OCI-LY3 (cell line): Measurements from ENCODE around the gene RNF186.

Source experiments
- H2AFZ ChIP-seq: fragments of 200-600, 300-600 bp; shearing (Covaris generic); 2 replicates; pipeline ENCODE4 v1.6.0; 2014; ENCODE audit warnings: antibody characterized with exemption, low read depth, low read length
- H3K27ac ChIP-seq: fragments of 200-600, 300-600 bp; sonication (generic); 2 replicates; pipeline ENCODE4 v1.5.1; 2014; ENCODE audit warnings: mild to moderate bottlenecking, low read length, moderate library complexity, mixed read lengths
- H3K27me3 ChIP-seq: fragments of 200-600, 300-600 bp; sonication (generic); 2 replicates; pipeline ENCODE4 v1.6.1; 2014; ENCODE audit warnings: low read depth, low read length, mixed read lengths
- H3K36me3 ChIP-seq: fragments of 200-600, 300-600 bp; sonication (generic); replicated peaks from 2 replicates; pipeline ENCODE3; 2014; ENCODE audit warnings: low read depth, low read length, mixed read lengths
- H3K4me1 ChIP-seq: fragments of 300-600, 200-600 bp; sonication (generic); 2 replicates; pipeline ENCODE4 v1.6.1; 2014; ENCODE audit warnings: low read length, mixed read lengths
- H3K4me2 ChIP-seq: fragments of 200-600, 300-600 bp; sonication (generic); 2 replicates; pipeline ENCODE4 v1.6.1; 2014; ENCODE audit warnings: low read length, mixed read lengths
- H3K4me3 ChIP-seq: fragments of 300-600, 200-600 bp; sonication (generic); 2 replicates; pipeline ENCODE4 v1.5.1; 2014; ENCODE audit warnings: antibody characterized with exemption, mild to moderate bottlenecking, low read length, moderate library complexity
- H3K79me2 ChIP-seq: fragments of 300-600, 200-600 bp; shearing (Covaris generic); 2 replicates; pipeline ENCODE4 v1.6.1; 2014; ENCODE audit warnings: mild to moderate bottlenecking, low read length, mixed read lengths
- H3K9ac ChIP-seq: fragments of 300-600, 200-600 bp; shearing (Covaris generic); 2 replicates; pipeline ENCODE4 v1.6.0; 2014; ENCODE audit warnings: mild to moderate bottlenecking, low read length, moderate library complexity
- H3K9me3 ChIP-seq: fragments of 200-600, 300-600 bp; shearing (Covaris generic); 2 replicates; pipeline ENCODE4 v1.6.1; 2014; ENCODE audit warnings: low read length, mixed read lengths; ENCODE audit not compliant: insufficient read depth
- H4K20me1 ChIP-seq: fragments of 200-600, 300-600 bp; sonication (generic); 2 replicates; pipeline ENCODE4 v1.6.1; 2016; ENCODE audit warnings: low read length, mixed read lengths; ENCODE audit not compliant: insufficient read depth
- CTCF ChIP-seq: fragments of 200-600, 300-600 bp; sonication (generic); IDR thresholded peaks from 2 replicates; pipeline ENCODE4 v1.5.1; 2014; ENCODE audit warnings: antibody characterized with exemption, low read length, low read depth
- EZH2phosphoT487 ChIP-seq: fragments of 200-600 bp; shearing (Covaris generic); IDR thresholded peaks from 2 replicates; pipeline ENCODE4 v1.6.1; 2018; ENCODE audit warnings: antibody characterized with exemption, mixed run types, low read depth

RNF186 gene

GRCh38 chr1:19845555-19845954, 30.5 kb upstream of the RNF186 start:
- Histone ChIP-seq H3K4me1 (no peaks in the 10 kb centered on the region), H3K79me2 (no peaks in the 10 kb centered on the region), H3K4me2 (no peak overlapping the region), H2AFZ (no peak overlapping the region), H3K9me3 (no peaks in the 10 kb centered on the region), H4K20me1 (no peaks in the 10 kb centered on the region), H3K4me3 (no peak overlapping the region), H3K27me3 (no peaks in the 10 kb centered on the region), H3K36me3 (no peaks in the 10 kb centered on the region), H3K27ac (no peak overlapping the region), H3K9ac (no peak overlapping the region)
- TF ChIP-seq CTCF (no peak), EZH2phosphoT487 (no peak)

- H4K20me1 ChIP-seq = no peaks in the 10 kb centered on the region
- no peak for TF ChIP-seq CTCF
- TF ChIP-seq EZH2phosphoT487 = no peak
- H2AFZ ChIP-seq = no peak overlapping the region
- no peak overlapping the region for H3K4me2 ChIP-seq
- no peaks in the 10 kb centered on the region for H3K79me2 ChIP-seq
- no peaks in the 10 kb centered on the region for H3K4me1 ChIP-seq
- no peaks in the 10 kb centered on the region for H3K27me3 ChIP-seq
- H3K4me3 ChIP-seq = no peak overlapping the region
- no peak overlapping the region for H3K9ac ChIP-seq
- no peaks in the 10 kb centered on the region for H3K9me3 ChIP-seq
- no peaks in the 10 kb centered on the region for H3K36me3 ChIP-seq
- no peak overlapping the region for H3K27ac ChIP-seq
These were observed 29.8 kb upstream of the RNF186 start for GRCh38 chr1:19844731-19845495.

GRCh38 chr1:19840228-19840627, 25.1 kb upstream of the RNF186 start:
- H2AFZ ChIP-seq = no peak overlapping the region
- TF ChIP-seq EZH2phosphoT487 (no peak), CTCF (no peak)
- H3K27ac ChIP-seq = no peak overlapping the region

GRCh38 chr1:19837866-19838265, 22.8 kb upstream of the RNF186 start:
- Histone ChIP-seq H3K79me2 (no peaks in the 10 kb centered on the region), H3K36me3 (no peaks in the 10 kb centered on the region), H3K9ac (no peak overlapping the region), H3K9me3 (no peaks in the 10 kb centered on the region), H3K27me3 (no peaks in the 10 kb centered on the region), H2AFZ (no peak overlapping the region), H3K27ac (no peak overlapping the region), H3K4me1 (peaks cover 2% of the 10 kb centered on the region; the same call in 1 of the 2 replicates), H3K4me2 (no peak overlapping the region), H4K20me1 (no peaks in the 10 kb centered on the region), H3K4me3 (no peak overlapping the region)
- no peak for TF ChIP-seq CTCF
- no peak for TF ChIP-seq EZH2phosphoT487

More at GRCh38 chr1:19840228-19840627, 25.1 kb upstream of the RNF186 start:
- Histone ChIP-seq H3K4me3 (no peak overlapping the region), H3K79me2 (no peaks in the 10 kb centered on the region), H3K36me3 (no peaks in the 10 kb centered on the region), H3K9me3 (no peaks in the 10 kb centered on the region), H3K4me2 (no peak overlapping the region), H3K27me3 (no peaks in the 10 kb centered on the region), H3K9ac (no peak overlapping the region), H4K20me1 (no peaks in the 10 kb centered on the region), H3K4me1 (peaks cover 2% of the 10 kb centered on the region; the same call in 1 of the 2 replicates)
